ENCODE data around the gene DNM3.

Gene DNM3

DNA sequence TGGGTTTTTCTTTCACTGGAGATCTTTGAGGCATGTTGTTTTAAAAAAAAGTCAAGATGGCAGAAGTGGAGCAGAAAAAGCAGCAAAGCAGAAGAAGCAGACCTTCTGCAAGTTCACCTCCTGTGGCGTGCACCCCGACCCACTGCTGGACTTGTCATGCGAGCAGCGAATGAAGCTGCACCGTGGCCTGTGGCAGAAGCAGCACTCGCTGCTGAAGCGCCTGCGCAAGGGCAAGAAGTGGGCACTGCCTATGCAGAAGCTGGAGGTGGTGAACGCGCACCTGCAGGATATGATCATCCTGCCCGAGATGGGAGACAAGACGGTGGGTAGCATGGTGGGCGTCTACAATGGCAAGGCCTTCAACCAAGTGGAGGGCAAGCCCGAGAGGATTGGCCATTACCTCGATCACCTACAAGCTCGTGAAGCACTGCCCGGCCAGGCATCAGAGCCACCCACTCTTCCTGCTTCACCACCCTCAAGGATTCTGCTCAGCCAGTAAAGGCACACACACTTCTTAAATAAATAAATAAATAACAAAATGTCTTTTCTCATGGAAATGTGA lies 37.8 kb upstream of the DNM3 start:
- DNase-seq (ENCODE audit: low read depth) = no peak
- TF ChIP-seq, protein P1, sequence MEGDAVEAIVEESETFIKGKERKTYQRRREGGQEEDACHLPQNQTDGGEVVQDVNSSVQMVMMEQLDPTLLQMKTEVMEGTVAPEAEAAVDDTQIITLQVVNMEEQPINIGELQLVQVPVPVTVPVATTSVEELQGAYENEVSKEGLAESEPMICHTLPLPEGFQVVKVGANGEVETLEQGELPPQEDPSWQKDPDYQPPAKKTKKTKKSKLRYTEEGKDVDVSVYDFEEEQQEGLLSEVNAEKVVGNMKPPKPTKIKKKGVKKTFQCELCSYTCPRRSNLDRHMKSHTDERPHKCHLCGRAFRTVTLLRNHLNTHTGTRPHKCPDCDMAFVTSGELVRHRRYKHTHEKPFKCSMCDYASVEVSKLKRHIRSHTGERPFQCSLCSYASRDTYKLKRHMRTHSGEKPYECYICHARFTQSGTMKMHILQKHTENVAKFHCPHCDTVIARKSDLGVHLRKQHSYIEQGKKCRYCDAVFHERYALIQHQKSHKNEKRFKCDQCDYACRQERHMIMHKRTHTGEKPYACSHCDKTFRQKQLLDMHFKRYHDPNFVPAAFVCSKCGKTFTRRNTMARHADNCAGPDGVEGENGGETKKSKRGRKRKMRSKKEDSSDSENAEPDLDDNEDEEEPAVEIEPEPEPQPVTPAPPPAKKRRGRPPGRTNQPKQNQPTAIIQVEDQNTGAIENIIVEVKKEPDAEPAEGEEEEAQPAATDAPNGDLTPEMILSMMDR (conservative IDR thresholded peaks at IDR 0.05; ENCODE audit: low read depth, low read length) = no peak
- H3K4me3 ChIP-seq (ENCODE audit: low read length) = no peak overlapping the region

DNA sequence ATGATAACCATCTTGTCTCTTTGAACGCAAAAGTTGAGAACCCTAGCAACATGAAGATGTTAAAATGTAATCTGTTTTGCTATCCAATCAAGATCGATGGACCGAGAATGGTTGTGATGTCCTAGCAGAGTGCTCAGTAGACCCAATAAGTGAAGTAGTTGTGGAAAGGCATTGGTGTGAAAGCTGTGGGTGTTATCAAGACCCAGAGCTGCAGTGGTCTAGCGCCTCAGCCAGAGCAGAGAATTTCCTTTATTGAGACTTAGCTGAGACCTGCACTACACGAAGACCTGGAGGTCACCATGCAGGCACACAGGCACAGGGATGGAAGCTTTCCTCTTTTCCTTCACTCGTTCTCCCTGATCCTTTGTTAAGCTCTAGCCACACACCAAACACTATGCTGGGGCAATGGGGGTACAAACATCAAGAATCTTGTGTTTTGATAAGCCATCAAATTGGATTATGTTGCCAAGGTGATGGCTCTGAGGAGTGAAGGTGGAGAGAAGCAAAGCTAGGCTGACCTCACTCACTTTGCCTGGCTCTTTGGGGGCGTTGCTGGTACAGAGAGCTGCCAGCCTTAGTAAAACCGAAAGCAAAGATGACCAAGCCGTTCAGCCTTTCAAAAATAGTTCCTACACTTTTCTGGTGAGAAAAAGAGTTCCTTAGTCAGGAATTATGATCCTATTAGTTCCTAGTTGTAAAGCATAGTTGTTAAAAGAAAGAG lies 35.7 kb upstream of the DNM3 start:
- DNase-seq (ENCODE audit: low read depth) = peak; percentile 69
- peak overlapping the region; percentile 14 for H3K4me3 ChIP-seq (ENCODE audit: low read length)
- TF ChIP-seq, protein P1 (conservative IDR thresholded peaks at IDR 0.05; ENCODE audit: low read depth, low read length) = no peak

DNA sequence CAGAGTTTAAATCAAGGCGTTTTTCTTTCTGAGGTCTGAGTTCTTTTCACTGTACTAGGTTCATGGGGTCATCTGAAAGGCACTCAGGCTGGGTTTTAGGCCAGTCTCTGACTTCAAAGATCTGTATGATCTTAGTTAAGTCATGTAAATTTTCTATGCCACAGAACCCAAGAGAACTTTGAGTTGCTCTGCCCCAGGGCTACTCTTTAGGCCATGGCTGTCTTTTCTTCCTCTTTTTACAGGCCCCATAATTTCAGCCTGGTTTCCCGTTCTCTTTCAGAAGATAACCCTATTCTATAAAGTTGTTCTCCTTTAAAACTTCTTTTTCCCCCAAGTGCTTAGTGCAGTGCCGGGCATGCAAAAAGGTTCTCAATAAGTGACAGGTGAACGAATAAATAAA lies 33.7 kb upstream of the DNM3 start:
- no peak for DNase-seq (ENCODE audit: low read depth)
- TF ChIP-seq, protein P1 (conservative IDR thresholded peaks at IDR 0.05; ENCODE audit: low read depth, low read length) = no peak
- H3K4me3 ChIP-seq (ENCODE audit: low read length) = no peak overlapping the region

DNA sequence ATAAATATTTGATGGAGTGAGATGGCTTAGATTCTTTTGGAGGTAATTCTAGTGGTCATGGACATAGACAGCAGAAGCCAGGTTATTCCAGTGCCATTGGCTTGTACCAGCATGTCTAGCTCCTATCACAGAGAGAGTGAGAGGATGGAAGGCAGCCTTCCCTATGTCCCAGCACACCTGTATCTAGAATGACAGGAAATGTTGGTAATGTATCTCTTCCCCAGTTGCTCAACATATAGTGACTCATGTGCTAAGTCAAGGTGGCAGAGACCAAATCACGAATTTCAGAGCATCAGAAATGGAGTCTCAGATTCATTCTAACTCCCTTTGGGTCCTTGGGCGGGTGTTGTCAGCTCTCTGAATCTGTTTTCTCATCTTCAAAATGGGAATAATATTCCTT lies 31.5 kb upstream of the DNM3 start:
- no peak for DNase-seq (ENCODE audit: low read depth)
- TF ChIP-seq, protein P1 (conservative IDR thresholded peaks at IDR 0.05; ENCODE audit: low read depth, low read length) = no peak
- H3K4me3 ChIP-seq (ENCODE audit: low read length) = no peak overlapping the region

DNA sequence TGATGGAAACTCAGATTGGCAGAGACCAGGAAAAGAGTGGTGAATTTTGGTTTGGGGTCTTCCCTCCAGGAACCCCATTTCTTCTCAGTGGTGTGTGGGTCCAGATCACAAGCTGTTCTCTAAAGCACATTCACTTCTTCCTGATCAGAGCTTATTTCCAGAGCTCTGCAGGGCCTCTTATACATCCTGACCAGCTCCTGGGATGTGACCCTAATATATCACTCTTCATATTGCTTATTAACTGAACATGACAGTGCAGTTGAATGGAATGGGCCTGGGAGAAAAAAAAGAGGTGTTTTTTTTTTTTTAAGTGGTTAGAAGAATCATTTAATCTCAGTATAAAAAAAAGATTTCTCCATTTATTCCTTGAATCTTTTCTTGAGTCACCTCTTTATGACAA lies 29.6 kb upstream of the DNM3 start:
- no peak for DNase-seq (ENCODE audit: low read depth)
- H3K4me3 ChIP-seq (ENCODE audit: low read length) = no peak overlapping the region
- TF ChIP-seq, protein P1 (conservative IDR thresholded peaks at IDR 0.05; ENCODE audit: low read depth, low read length) = no peak

DNA sequence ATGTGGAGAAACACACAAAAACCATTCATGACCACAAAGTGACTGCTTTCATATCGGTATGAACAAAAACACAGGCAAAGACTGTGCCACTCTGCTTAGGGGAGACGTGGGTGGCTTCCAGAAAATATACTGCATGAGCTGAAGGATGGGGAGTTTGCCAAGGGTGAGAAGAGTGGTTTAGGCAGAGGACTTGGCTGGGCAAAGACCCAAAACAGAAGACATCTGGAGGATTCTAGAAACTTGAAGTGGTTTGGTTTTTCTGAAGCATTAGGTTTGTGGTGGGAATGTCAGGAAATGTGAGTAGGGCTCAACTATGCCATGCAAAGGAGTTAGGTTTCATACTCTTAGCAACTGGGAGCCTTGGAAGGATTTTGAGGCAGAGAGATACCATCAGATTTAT lies 26.6 kb upstream of the DNM3 start:
- no peak for DNase-seq (ENCODE audit: low read depth)
- TF ChIP-seq, protein P1 (conservative IDR thresholded peaks at IDR 0.05; ENCODE audit: low read depth, low read length) = no peak
- H3K4me3 ChIP-seq (ENCODE audit: low read length) = no peak overlapping the region

DNA sequence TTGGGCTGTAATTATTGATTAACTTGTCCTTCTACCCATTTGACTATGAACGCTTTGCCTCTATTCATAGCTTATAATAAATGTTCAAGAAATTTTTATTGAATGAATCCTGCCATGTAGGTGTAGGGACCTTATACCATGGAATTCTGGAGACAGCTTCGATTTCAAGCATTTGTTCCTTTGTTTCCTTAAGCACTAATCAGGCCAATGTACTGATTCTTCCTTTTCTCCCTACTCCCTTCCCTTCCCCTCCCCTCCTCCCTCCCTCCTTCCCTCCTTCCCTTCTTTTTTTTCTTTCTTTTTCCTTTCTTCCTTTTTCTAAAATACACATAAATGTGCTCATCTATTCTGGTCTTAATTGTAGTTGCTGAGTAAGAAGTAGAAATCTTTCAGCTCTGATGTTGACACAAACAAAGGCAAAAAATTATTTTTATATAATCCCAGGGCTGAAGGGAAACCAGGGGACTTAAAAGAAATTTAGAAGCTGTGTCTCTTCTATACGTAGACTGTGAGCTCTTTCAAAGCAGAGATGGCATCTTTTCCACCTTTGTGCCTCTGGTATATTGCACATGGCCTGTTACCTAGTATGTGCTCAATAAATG lies 24.9 kb upstream of the DNM3 start:
- TF ChIP-seq, protein P1 (conservative IDR thresholded peaks at IDR 0.05; ENCODE audit: low read depth, low read length) = no peak
- H3K4me3 ChIP-seq (ENCODE audit: low read length) = no peak overlapping the region
- no peak for DNase-seq (ENCODE audit: low read depth)
